GM03348 (cell line): ENCODE data around the gene INO80C.

ENCODE experiments used
- DNase-seq: peaks from one replicate; pipeline ENCODE4 v3.0.0; 2012; ENCODE audit warnings: low spot score

INO80C gene

GRCh38 chr18:35430721-35431373 is 66.9 kb downstream of the INO80C start:
- DNase-seq: no peak

GRCh38 chr18:35426786-35427185 is 71.0 kb downstream of the INO80C start:
- no peak for DNase-seq

- DNase-seq: no peak
These were observed 73.4 kb downstream of the INO80C start for GRCh38 chr18:35424356-35424755.

- no peak for DNase-seq
These were observed 75.5 kb downstream of the INO80C start for GRCh38 chr18:35422237-35422636.

- DNase-seq: no peak
These were observed 79.2 kb downstream of the INO80C start for GRCh38 chr18:35418610-35419009.
